K562 (cell line): ENCODE measurements around the gene SCAMP3. TPM values are rescaled to one million over a fixed set of nuclear protein-coding genes. Genes with fewer than 3 reads are reported as not detected.
"Not testable (repeated sequence)": the region's sequence is repeated elsewhere in the genome, so short reads cannot be mapped to it uniquely, and the experiment has no call there.

Experiments
- ATAC-seq: fragments of 200-7000 bp; cut with Tn5 transposase; 3 replicates; pipeline ENCODE4 v1.9.1; 2020; ENCODE audit warnings: moderate library complexity
- BruUV-seq: library from RNA; stranded (reverse); fragments of 400-500 nt; replicated peaks from 2 replicates; lab custom pipeline; 2021; lab: Mats Ljungman, UMichigan
- CTCF ChIA-PET: fragments of 300-600 bp; formaldehyde crosslinking; extraction: SDS; loops from one replicate; lab custom pipeline; 2021; ENCODE audit warnings: low intra/inter-chr PET ratio; lab: Yijun Ruan, JAX
- POLR2A ChIA-PET: fragments of 300-600, 350-650 bp; sonication (Branson Sonifier 250); formaldehyde crosslinking; extraction: SDS; loops from one replicate; lab custom pipeline; 2021; ENCODE audit warnings: antibody characterized with exemption, inconsistent platforms; lab: Yijun Ruan, JAX
- DNase-seq, 4 experiments: peaks; one replicate each; pipeline versions ENCODE4 v3.0.0 to v3.0.0-alpha.2; 2011 to 2018; ENCODE audit warnings: low spot score in 3 of 4, mixed read lengths in 3 of 4; ENCODE audit errors: extremely low read depth in 1 of 4
- FAIRE-seq: peaks from 2 replicates; lab custom pipeline; 2011; peaks lifted over from hg19 to GRCh38; lab: Jason Lieb, UNC
- H2AFZ ChIP-seq: 2 replicates; pipeline ENCODE4 v1.6.0; 2011; ENCODE audit warnings: low read depth, low read length, control low read depth, inconsistent platforms
- H3K27ac ChIP-seq: fragments of 200-600 bp; 3 replicates; pipeline ENCODE4 v1.8.0; 2011; ENCODE audit warnings: low read depth, mild to moderate bottlenecking, control low read depth, inconsistent platforms, low read length, moderate library complexity, mixed read lengths; ENCODE audit errors: extremely low read depth
- H3K27me3 ChIP-seq, 2 experiments: fragments of 300-600 bp in 1 of 2; 2 replicates in 1 of 2; 3 replicates in 1 of 2; pipeline versions ENCODE4 v1.6.0 to v1.8.0; 2011; ENCODE audit warnings: inconsistent platforms in 2 of 2, low read length in 2 of 2, mild to moderate bottlenecking in 1 of 2, mixed read lengths in 1 of 2, moderate library complexity in 1 of 2; ENCODE audit not compliant: control insufficient read depth in 2 of 2, insufficient read depth in 2 of 2
- H3K36me3 ChIP-seq: fragments of 300-600 bp; 3 replicates; pipeline ENCODE4 v1.8.0; 2011; ENCODE audit warnings: mild to moderate bottlenecking, low read length, inconsistent platforms; ENCODE audit not compliant: control insufficient read depth, insufficient read depth
- H3K4me1 ChIP-seq, 2 experiments: fragments of 200-600 bp in 1 of 2; replicated peaks in 1 of 2; 2 replicates in 1 of 2; 3 replicates in 1 of 2; pipeline versions ENCODE4 v1.5.1 to v1.8.0; 2011; ENCODE audit warnings: inconsistent platforms in 2 of 2, low read length in 2 of 2, mild to moderate bottlenecking in 1 of 2, mixed read lengths in 1 of 2, moderate library complexity in 1 of 2; ENCODE audit not compliant: control insufficient read depth in 2 of 2, insufficient read depth in 2 of 2
- H3K4me2 ChIP-seq: 2 replicates; pipeline ENCODE4 v1.6.1; 2011; ENCODE audit warnings: low read length, control low read depth, inconsistent platforms, mixed read lengths; ENCODE audit not compliant: insufficient read depth
- H3K4me3 ChIP-seq: fragments of 200-600 bp; sonication (generic), shearing (Covaris generic); 2 replicates; pipeline ENCODE4 v1.5.1; 2016; ENCODE audit warnings: control low read depth, inconsistent platforms
- H3K79me2 ChIP-seq: fragments of 200-600 bp; 3 replicates; pipeline ENCODE4 v1.8.0; 2011; ENCODE audit warnings: low read length, inconsistent platforms; ENCODE audit not compliant: control insufficient read depth, insufficient read depth
- H3K9ac ChIP-seq, 2 experiments: 2 replicates each; pipeline versions ENCODE4 v1.6.0 to v1.6.1; 2011; ENCODE audit warnings: low read depth in 2 of 2, low read length in 2 of 2, control low read depth in 1 of 2, inconsistent platforms in 1 of 2, mild to moderate bottlenecking in 1 of 2, mixed read lengths in 1 of 2; ENCODE audit not compliant: insufficient read depth in 1 of 2
- H3K9me1 ChIP-seq: one replicate; pipeline ENCODE4 v1.6.0; 2011; ENCODE audit warnings: inconsistent platforms, mild to moderate bottlenecking, low read length, moderate library complexity; ENCODE audit not compliant: control insufficient read depth, insufficient read depth
- H3K9me3 ChIP-seq: replicated peaks from 2 replicates; pipeline ENCODE4 v1.5.1; 2011; ENCODE audit warnings: low read depth, low read length, inconsistent platforms; ENCODE audit not compliant: control insufficient read depth, insufficient read depth
- H4K20me1 ChIP-seq: replicated peaks from 2 replicates; pipeline ENCODE4 v1.6.1; 2011; ENCODE audit warnings: low read length, inconsistent platforms, mixed read lengths; ENCODE audit not compliant: control insufficient read depth, insufficient read depth
- RB1 ChIP-seq: fragments of 450-650 bp; IDR thresholded peaks from 2 replicates; pipeline ENCODE4 v1.6.1; 2017; ENCODE audit warnings: low read depth, mild to moderate bottlenecking
- WGBS: fragments of 100-300 bp; shearing (Covaris generic); methylation state at CpG from one replicate; pipeline ENCODE4 v1.1.6; 2016; ENCODE audit warnings: low coverage, mixed read lengths; ENCODE audit not compliant: insufficient coverage; ENCODE audit errors: missing lambda C conversion rate; 5-methylcytosine and 5-hydroxymethylcytosine counted together
- in situ Hi-C: fragments of 300-500 bp; cut with MboI; formaldehyde crosslinking; loops from 4 replicates; pipeline ENCODE4 v1.15.0; 2018; ENCODE audit warnings: inconsistent platforms, mixed read lengths
- intact Hi-C: fragments of 100-400 bp; cut with micrococcal nuclease; formaldehyde crosslinking; loops from 2 replicates; pipeline ENCODE4 v1.14.2; 2022
- polyA plus RNA-seq, 8 experiments: library from polyadenylated mRNA; depleted of rRNA in 4 of 8; stranded (reverse) in 5 of 8; unstranded in 3 of 8; fragments of >200 nt; fragmentation: Nextera tagmentation in 2 of 8; fragmentation: Illumina TruSeq in 1 of 8; extraction: Ambion mirVana in 2 of 8; extraction: Trizol in 1 of 8; gene quantifications; 2 replicates each; pipeline versions ENCODE4 v1.2.1 to v1.2.3, GENCODE V29; 2011 to 2014; ENCODE audit warnings: inconsistent platforms in 1 of 8, missing spikeins in 1 of 8
- total RNA-seq, 7 experiments: library from RNA; depleted of rRNA in 6 of 7; stranded (reverse); fragments of >200 nt in 6 of 7; fragmentation: Illumina TruSeq in 2 of 7; extraction: Trizol in 2 of 7; gene quantifications; 2 replicates each; pipeline versions ENCODE4 v1.2.1 to v1.2.3, GENCODE V29; 2011 to 2021; ENCODE audit warnings: low replicate concordance in 1 of 7

The SCAMP3 gene
- total and polyA plus RNA-seq, 9 of the 15 experiments (the other 6 are each of a cell fraction or from before 2014, with no cell fraction given): 14.2 to 131 (median 86.1) TPM

- no peak for TF ChIP-seq RB1
Measured at GRCh38 chr1:155293086-155293749, 31.1 kb upstream of the SCAMP3 start (continued).

DNA sequence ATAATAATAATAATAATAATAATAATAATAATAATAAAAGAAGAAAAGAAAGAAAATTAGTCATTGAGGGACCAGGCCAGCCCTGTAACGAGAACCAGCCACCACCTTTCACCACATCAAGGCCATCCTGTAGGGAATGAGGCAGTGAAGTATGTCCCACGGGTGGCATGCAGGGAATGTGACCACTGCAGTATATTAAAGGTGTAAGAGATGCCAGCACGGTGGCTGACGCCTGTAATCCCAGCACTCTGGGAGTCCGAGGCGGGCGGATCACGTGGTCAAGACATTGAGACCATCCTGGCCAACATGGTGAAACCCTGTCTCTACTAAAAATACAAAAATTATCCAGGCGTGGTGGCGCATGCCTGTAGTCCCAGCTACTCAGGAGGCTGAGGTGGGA lies 28.8 kb upstream of the SCAMP3 start:
- H4K20me1 ChIP-seq, H3K4me3 ChIP-seq, DNase-seq, H3K9me3 ChIP-seq, in situ Hi-C loops, H3K27ac ChIP-seq, FAIRE-seq, H2AFZ ChIP-seq, BruUV-seq, H3K9ac ChIP-seq, H3K4me2 ChIP-seq, H3K27me3 ChIP-seq, ATAC-seq, intact Hi-C loops, H3K9me1 ChIP-seq, H3K79me2 ChIP-seq: not testable (repeated sequence)
- POLR2A ChIA-PET: interaction anchor here (0.8 kb wide), 1 partner anchor 13 kb away, joined by 3 read pairs; no protein-coding TSS in a partner anchor
- WGBS: 92% methylated on average over 10 of the region's 10 CpGs
- peaks cover 0 to 27% of the 10 kb centered on the region in 2 experiments; a peak in 2 of 5 replicates for H3K4me1 ChIP-seq
- peaks cover 59% of the 10 kb centered on the region; the same call in 2 of the 3 replicates for H3K36me3 ChIP-seq
- CTCF ChIA-PET: interaction anchor here (0.6 kb wide), 1 partner anchor 47 kb away, joined by 3 read pairs; no protein-coding TSS in a partner anchor
